ENCODE data around the gene SLC30A10.
"Not testable (repeated sequence)": the region's sequence is repeated elsewhere in the genome, so short reads cannot be mapped to it uniquely, and the experiment has no call there.

Gene SLC30A10

GRCh38 chr1:219897914-219898313 is 30.4 kb downstream of the SLC30A10 start:
- no peak for TF ChIP-seq CTCF (IDR thresholded peaks at IDR 0.05; ENCODE audit: insufficient read depth, low read depth, low read length, missing control alignments)
- DNase-seq (ENCODE audit: low read depth): no peak

GRCh38 chr1:219892271-219892670 is 36.1 kb downstream of the SLC30A10 start:
- DNase-seq (ENCODE audit: low read depth): not testable (repeated sequence)

More at GRCh38 chr1:219897914-219898313, 30.4 kb downstream of the SLC30A10 start:
- no peak overlapping the region for H3K4me3 ChIP-seq (ENCODE audit: low read length)

GRCh38 chr1:219891846-219892245 is 36.5 kb downstream of the SLC30A10 start:
- DNase-seq (ENCODE audit: low read depth); H3K4me3 ChIP-seq (ENCODE audit: low read length): not testable (repeated sequence)

More at GRCh38 chr1:219892271-219892670, 36.1 kb downstream of the SLC30A10 start:
- H3K4me3 ChIP-seq (ENCODE audit: low read length): not testable (repeated sequence)

GRCh38 chr1:219888667-219889066 is 39.7 kb downstream of the SLC30A10 start:
- H3K4me3 ChIP-seq (ENCODE audit: low read length); DNase-seq (ENCODE audit: low read depth): not testable (repeated sequence)

- no peak for DNase-seq (ENCODE audit: low read depth)
- H3K4me3 ChIP-seq (ENCODE audit: low read length): no peak overlapping the region
- TF ChIP-seq CTCF (IDR thresholded peaks at IDR 0.05; ENCODE audit: insufficient read depth, low read depth, low read length, missing control alignments): no peak
Measured at GRCh38 chr1:219885680-219886079, 42.7 kb downstream of the SLC30A10 start.

GRCh38 chr1:219883400-219884332 is 44.7 kb downstream of the SLC30A10 start:
- no peak for TF ChIP-seq CTCF (IDR thresholded peaks at IDR 0.05; ENCODE audit: insufficient read depth, low read depth, low read length, missing control alignments)
- DNase-seq (ENCODE audit: low read depth): no peak
- H3K4me3 ChIP-seq (ENCODE audit: low read length): no peak overlapping the region

- no peak for TF ChIP-seq CTCF (IDR thresholded peaks at IDR 0.05; ENCODE audit: insufficient read depth, low read depth, low read length, missing control alignments)
- DNase-seq (ENCODE audit: low read depth): no peak
- no peak overlapping the region for H3K4me3 ChIP-seq (ENCODE audit: low read length)
Measured at GRCh38 chr1:219882755-219883154, 45.6 kb downstream of the SLC30A10 start.

- TF ChIP-seq CTCF (IDR thresholded peaks at IDR 0.05; ENCODE audit: insufficient read depth, low read depth, low read length, missing control alignments): no peak
- no peak for DNase-seq (ENCODE audit: low read depth)
- no peak overlapping the region for H3K4me3 ChIP-seq (ENCODE audit: low read length)
Measured at GRCh38 chr1:219882096-219882495, 46.3 kb downstream of the SLC30A10 start.
